ENCODE measurements around the gene CCDC190.

DNA sequence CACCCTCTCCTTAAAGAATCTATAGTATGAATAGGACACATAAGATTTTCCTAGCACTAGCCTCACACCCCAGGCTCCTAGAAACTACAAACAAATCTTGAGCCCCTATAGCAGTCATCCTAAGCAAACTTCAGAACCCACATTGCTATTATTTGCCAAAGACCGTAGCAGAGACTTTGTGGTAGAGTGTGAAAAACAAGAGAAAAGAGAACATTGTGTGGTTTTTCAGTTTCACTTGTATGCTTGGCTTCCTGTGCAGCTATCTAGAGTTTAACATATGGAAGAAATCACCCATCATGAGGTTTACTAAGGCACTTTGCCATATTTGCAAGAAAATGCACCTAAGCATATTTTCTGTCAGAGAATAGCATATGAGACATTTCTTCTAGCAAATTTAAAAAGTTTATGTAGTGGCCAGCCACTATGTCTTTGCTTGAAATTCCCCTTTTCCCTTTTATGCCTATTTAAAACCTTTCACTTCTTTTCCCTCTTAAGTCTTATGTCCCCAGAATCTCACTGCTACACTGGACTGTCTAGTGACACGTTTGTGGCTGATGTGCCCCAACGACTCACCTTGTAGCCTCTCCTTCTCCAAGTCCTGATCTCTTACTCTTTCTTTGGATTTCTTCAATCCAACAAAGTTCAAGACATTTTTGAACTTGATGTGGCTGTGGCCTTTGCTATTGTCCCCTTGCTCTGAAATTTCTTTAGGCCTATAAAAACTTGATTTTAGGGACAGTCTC lies 25.6 kb downstream of the CCDC190 start:
- TF ChIP-seq, protein P1, sequence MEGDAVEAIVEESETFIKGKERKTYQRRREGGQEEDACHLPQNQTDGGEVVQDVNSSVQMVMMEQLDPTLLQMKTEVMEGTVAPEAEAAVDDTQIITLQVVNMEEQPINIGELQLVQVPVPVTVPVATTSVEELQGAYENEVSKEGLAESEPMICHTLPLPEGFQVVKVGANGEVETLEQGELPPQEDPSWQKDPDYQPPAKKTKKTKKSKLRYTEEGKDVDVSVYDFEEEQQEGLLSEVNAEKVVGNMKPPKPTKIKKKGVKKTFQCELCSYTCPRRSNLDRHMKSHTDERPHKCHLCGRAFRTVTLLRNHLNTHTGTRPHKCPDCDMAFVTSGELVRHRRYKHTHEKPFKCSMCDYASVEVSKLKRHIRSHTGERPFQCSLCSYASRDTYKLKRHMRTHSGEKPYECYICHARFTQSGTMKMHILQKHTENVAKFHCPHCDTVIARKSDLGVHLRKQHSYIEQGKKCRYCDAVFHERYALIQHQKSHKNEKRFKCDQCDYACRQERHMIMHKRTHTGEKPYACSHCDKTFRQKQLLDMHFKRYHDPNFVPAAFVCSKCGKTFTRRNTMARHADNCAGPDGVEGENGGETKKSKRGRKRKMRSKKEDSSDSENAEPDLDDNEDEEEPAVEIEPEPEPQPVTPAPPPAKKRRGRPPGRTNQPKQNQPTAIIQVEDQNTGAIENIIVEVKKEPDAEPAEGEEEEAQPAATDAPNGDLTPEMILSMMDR (IDR thresholded peaks at IDR 0.05), result no peak
- no peak for TF ChIP-seq EP300 (IDR thresholded peaks at IDR 0.05)

Data from esophagus muscularis mucosa (tissue), 3 donors.